Measurements from ENCODE around the gene SLU7. TPM values are rescaled to one million over a fixed set of nuclear protein-coding genes. Genes with fewer than 3 reads are reported as not detected.

SLU7 gene
- total RNA-seq, 1 experiment from 2014 or later = 43.6 TPM

- intact Hi-C loops (cut with micrococcal nuclease) = no loop called here
- Histone ChIP-seq H2AFZ (ENCODE audit: low read depth, low read length, poor library complexity, severe bottlenecking) (no peak overlapping the region), H3K27ac (ENCODE audit: low read depth, low read length) (no peak overlapping the region), H3K4me3 (replicated peaks in 1 of 2; ENCODE audit: low read depth in 1 of 2, low read length in 2 of 2) (no peak overlapping the region), H3K4me1 (ENCODE audit: control insufficient read depth in 1 of 2, insufficient read depth in 2 of 2, low read length in 2 of 2) (no peaks in the 10 kb centered on the region), H3K36me3 (ENCODE audit: control insufficient read depth in 1 of 2, insufficient read depth in 2 of 2, low read length in 2 of 2) (no peaks in the 10 kb centered on the region), H3K27me3 (ENCODE audit: insufficient read depth, low read length) (peaks cover 36% of the 10 kb centered on the region), H3K9ac (ENCODE audit: low read length) (no peak overlapping the region), H3K79me2 (ENCODE audit: insufficient read depth, low read length) (no peaks in the 10 kb centered on the region), H3K9me2 (ENCODE audit: insufficient read depth) (no peaks in the 10 kb centered on the region), H3K4me2 (ENCODE audit: low read length) (no peak overlapping the region), H4K20me1 (ENCODE audit: insufficient read depth) (no peaks in the 10 kb centered on the region), H3K9me3 (ENCODE audit: control insufficient read depth in 1 of 2, insufficient read depth in 1 of 2, low read depth in 1 of 2, low read length in 2 of 2) (no peaks in the 10 kb centered on the region)
- TF ChIP-seq EZH2 (IDR thresholded peaks at IDR 0.05) = no peak
- no peak for TF ChIP-seq RAD21 (IDR thresholded peaks at IDR 0.05; ENCODE audit: low read depth)
- no peak for TF ChIP-seq ZFX (IDR thresholded peaks at IDR 0.05)
- TF ChIP-seq POLR2AphosphoS5 (IDR thresholded peaks at IDR 0.05; ENCODE audit: low read depth, low read length) = no peak
- TF ChIP-seq ATF3 (IDR thresholded peaks at IDR 0.05) = no peak
- TF ChIP-seq MAX (IDR thresholded peaks at IDR 0.05) = no peak
- TF ChIP-seq EGR1 (IDR thresholded peaks at IDR 0.05; ENCODE audit: low read depth) = no peak
- TF ChIP-seq ZBTB33 (IDR thresholded peaks at IDR 0.05; ENCODE audit: extremely low read depth, insufficient replicate concordance, low read length) = no peak
- no peak for TF ChIP-seq SP1 (IDR thresholded peaks at IDR 0.05; ENCODE audit: low read depth)
- no peak for TF ChIP-seq FOSL1 (IDR thresholded peaks at IDR 0.05; ENCODE audit: low read depth)
- no peak for TF ChIP-seq CEBPB (IDR thresholded peaks at IDR 0.05; ENCODE audit: low read depth)
- TF ChIP-seq REST (IDR thresholded peaks at IDR 0.05; ENCODE audit: low read depth) = no peak
- TF ChIP-seq CBX3 (IDR thresholded peaks at IDR 0.05; ENCODE audit: low read depth) = no peak
- TF ChIP-seq TCF7L2 (IDR thresholded peaks at IDR 0.05; ENCODE audit: borderline replicate concordance, extremely low read depth, insufficient read depth, insufficient read length) = no peak
- ATAC-seq = no peak
- DNase-seq (ENCODE audit: low read depth, low spot score) = no peak
- RAD21 ChIA-PET (ENCODE audit: low non-redundant PET in 1 of 2, low total read pairs in 2 of 2, uncharacterized antibody in 2 of 2, unreplicated experiment in 2 of 2) = no interaction called here
- CTCF ChIA-PET = no interaction called here
- BruUV-seq (replicated peaks) = no TSS peak
- POLR2A ChIA-PET = no interaction called here
Measured at GRCh38 chr5:160455600-160455999, 36.7 kb upstream of the SLU7 start.
